Skeletal muscle satellite cell (primary cell): ENCODE results near the gene MYORG.
"Not testable (repeated sequence)": the region's sequence is repeated elsewhere in the genome, so short reads cannot be mapped to it uniquely, and the experiment has no call there.

Source experiments
- H3K27me3 ChIP-seq: 2 replicates; pipeline ENCODE4 v1.7.0; 2013; ENCODE audit warnings: low read length; ENCODE audit not compliant: control insufficient read depth, insufficient read depth
- H3K36me3 ChIP-seq: 2 replicates; pipeline ENCODE4 v1.7.0; 2013; ENCODE audit warnings: mild to moderate bottlenecking, control low read depth, low read length; ENCODE audit not compliant: insufficient read depth
- H3K4me1 ChIP-seq: 2 replicates; pipeline ENCODE4 v1.7.0; 2013; ENCODE audit warnings: low read length; ENCODE audit not compliant: control insufficient read depth, insufficient read depth
- H3K4me2 ChIP-seq: 2 replicates; pipeline ENCODE4 v1.7.0; 2013; ENCODE audit warnings: mild to moderate bottlenecking, low read length
- H3K4me3 ChIP-seq: 2 replicates; pipeline ENCODE4 v1.7.0; 2013; ENCODE audit warnings: low read length
- H3K9ac ChIP-seq: 2 replicates; pipeline ENCODE4 v1.7.0; 2013; ENCODE audit warnings: mild to moderate bottlenecking, low read depth, low read length, moderate library complexity
- H3K9me3 ChIP-seq: replicated peaks from 2 replicates; pipeline ENCODE4 v1.7.0; 2013; ENCODE audit warnings: mild to moderate bottlenecking, control low read depth, low read length

The MYORG gene

DNA sequence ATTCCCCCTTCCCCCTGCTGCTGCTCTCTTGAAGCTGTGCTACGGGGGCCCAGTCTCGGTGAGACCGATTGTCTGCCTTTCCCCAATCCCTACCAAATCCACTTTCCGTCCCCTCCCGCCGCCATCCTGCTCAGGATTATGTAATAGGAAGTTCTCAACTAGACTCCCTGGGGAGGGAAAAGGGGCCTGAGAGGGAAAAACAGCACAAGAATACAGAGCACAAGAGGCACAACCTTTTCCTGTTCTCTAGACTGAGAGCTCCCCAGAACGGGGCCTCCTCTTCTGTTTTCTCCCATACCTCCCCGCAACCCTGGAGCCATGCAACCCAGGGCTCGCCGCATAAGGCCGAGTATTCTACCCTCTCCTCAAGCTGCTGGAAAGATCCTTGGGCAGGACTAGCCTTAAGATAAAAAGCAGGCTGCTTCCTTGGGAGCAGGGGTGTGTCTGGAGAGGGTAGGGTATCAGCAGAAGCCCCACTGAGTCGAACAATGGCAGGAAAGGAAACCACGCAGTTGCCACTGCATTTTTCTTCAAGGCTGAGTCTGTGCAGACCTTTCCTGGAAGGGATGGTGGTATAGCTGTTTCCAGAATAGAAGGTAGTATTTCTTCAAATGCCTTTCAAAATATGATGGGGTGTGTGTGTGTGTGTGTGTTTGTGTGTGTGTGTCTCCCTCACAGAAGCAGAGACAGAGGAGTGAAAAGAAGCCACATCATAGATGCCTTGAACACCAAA lies 12.9 kb downstream of the MYORG start:
- no peak overlapping the region for H3K4me3 ChIP-seq
- no peaks in the 10 kb centered on the region for H3K36me3 ChIP-seq
- no peaks in the 10 kb centered on the region for H3K4me1 ChIP-seq
- no peaks in the 10 kb centered on the region for H3K27me3 ChIP-seq
- H3K4me2 ChIP-seq, result no peak overlapping the region
- H3K9me3 ChIP-seq, result no peaks in the 10 kb centered on the region
- H3K9ac ChIP-seq, result no peak overlapping the region

DNA sequence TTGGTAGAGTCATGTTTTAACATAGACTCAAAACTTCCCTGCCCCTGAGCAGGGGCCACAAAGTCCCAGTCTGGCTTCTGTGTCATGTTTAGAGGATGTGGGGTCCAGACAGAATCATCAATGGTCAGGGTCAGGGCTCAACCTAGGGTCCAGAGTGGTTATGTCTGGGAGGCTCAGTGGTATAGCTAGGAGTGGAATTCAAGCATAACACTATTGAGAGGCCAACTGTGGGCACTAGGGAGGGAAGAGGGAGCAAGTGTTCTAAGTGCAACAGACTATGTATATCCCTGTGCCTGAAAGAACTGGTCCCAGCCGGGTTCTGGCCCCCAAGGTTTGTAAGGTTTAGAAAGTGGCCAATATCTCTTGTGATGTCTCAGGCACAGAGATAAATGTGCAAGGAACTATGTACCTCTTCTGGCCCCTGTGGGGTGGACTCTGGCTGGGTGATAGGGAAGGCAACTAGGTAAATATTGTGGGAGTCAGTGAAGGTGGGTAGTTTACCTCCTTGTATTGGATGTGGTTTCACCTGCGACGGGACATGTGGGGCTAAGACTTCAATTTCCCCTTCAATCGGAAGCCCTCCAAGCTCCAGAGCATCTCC lies 14.0 kb downstream of the MYORG start:
- Histone ChIP-seq H3K36me3 (no peaks in the 10 kb centered on the region), H3K4me1 (no peaks in the 10 kb centered on the region), H3K9me3 (no peaks in the 10 kb centered on the region)

DNA sequence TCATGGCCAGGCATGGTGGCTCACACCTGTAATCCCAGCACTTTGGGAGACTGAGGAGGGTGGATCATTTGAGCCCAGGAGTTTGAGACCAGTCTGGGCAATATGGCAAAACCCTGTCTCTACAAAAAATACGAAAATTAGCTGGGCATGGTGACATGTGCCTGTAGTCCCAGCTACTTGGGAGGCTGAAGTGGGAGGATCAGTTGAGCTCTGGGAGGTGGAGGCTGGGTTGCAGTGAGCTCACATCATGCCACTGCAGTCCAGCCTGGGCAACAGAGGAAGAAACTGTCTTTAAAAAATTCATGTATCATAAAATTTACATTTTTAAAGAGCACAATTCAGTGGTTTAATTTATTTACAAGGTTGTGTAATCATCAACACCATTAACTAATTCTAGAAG lies 23.7 kb downstream of the MYORG start:
- not testable (repeated sequence) for H3K9ac ChIP-seq, H3K4me3 ChIP-seq, H3K4me1 ChIP-seq, H3K36me3 ChIP-seq, H3K27me3 ChIP-seq, H3K9me3 ChIP-seq, H3K4me2 ChIP-seq

More for the DNA sequence above, 14.0 kb downstream of the MYORG start:
- Histone ChIP-seq H3K4me2 (no peak overlapping the region), H3K4me3 (no peak overlapping the region), H3K27me3 (no peaks in the 10 kb centered on the region), H3K9ac (no peak overlapping the region)

DNA sequence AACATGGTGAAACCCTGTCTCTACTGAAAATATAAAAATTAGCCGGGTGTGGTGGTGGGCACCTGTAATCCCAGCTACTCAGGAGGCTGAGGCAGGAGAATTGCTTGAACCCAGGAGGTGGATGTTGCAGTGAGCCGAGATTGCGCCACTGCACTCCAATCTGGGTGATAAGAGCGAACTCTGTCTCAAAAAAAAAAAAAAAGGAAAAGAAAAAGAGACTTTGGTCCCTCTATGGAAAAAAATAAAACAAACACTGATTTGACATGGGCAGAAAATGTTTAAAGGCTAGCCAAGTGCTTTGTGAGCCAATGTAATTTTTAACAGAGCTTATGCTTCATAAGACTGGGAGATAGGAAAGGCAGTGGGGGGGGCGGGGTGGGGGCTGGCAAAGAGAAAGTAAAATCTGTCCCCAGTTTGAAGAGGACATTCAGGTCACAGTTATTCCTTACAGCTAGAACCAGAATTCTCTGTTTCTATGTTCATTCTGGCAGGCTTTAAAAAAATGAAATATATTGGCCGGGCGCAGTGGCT lies 24.5 kb downstream of the MYORG start:
- not testable (repeated sequence) for H3K4me1 ChIP-seq, H3K4me2 ChIP-seq, H3K36me3 ChIP-seq

DNA sequence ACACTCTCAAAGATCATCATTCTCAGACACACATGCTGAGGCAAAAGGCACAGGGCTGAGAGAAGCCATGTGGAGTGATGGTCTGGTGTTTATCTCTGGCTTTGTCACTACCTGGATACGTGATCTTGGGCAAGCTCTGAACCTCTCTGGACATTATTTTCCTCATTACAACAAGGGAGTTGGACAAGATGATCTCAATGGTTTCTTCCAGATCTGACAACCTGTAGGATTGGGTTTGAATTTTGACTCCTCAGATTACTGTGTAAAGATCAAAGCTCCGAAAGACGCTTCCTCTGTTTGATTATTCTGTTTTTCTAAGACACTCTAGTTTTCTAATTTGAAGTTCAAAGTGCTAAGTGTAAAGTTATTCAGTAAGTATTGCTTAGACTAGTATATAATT lies 27.4 kb downstream of the MYORG start:
- H3K9ac ChIP-seq, result no peak overlapping the region
- H3K27me3 ChIP-seq, result no peaks in the 10 kb centered on the region
- H3K4me1 ChIP-seq, result no peaks in the 10 kb centered on the region
- H3K4me3 ChIP-seq, result no peak overlapping the region
- no peak overlapping the region for H3K4me2 ChIP-seq
- H3K36me3 ChIP-seq, result no peaks in the 10 kb centered on the region
- H3K9me3 ChIP-seq, result no peaks in the 10 kb centered on the region

More for the DNA sequence above, 24.5 kb downstream of the MYORG start:
- H3K9ac ChIP-seq, H3K9me3 ChIP-seq, H3K27me3 ChIP-seq, H3K4me3 ChIP-seq: not testable (repeated sequence)

DNA sequence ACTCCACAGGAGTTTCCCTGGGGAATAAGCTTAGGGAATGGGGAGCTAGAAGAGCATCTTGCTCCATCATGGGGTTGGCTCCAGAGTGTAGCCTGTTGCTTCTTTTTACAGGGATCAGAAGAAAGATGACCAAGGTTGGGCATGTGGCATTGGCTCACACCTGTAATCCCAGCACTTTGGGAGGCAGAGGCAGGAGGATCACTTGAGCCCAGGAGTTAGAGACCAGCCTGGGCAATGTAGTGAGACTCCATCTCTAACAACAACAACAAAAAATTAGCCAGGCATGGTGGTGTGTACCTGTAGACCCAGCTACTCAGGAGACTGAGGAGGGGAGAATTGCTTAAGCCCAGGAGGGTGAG lies 28.9 kb downstream of the MYORG start:
- Histone ChIP-seq H3K4me1 (no peaks in the 10 kb centered on the region), H3K36me3 (peaks cover 8% of the 10 kb centered on the region), H3K9me3 (no peaks in the 10 kb centered on the region)

DNA sequence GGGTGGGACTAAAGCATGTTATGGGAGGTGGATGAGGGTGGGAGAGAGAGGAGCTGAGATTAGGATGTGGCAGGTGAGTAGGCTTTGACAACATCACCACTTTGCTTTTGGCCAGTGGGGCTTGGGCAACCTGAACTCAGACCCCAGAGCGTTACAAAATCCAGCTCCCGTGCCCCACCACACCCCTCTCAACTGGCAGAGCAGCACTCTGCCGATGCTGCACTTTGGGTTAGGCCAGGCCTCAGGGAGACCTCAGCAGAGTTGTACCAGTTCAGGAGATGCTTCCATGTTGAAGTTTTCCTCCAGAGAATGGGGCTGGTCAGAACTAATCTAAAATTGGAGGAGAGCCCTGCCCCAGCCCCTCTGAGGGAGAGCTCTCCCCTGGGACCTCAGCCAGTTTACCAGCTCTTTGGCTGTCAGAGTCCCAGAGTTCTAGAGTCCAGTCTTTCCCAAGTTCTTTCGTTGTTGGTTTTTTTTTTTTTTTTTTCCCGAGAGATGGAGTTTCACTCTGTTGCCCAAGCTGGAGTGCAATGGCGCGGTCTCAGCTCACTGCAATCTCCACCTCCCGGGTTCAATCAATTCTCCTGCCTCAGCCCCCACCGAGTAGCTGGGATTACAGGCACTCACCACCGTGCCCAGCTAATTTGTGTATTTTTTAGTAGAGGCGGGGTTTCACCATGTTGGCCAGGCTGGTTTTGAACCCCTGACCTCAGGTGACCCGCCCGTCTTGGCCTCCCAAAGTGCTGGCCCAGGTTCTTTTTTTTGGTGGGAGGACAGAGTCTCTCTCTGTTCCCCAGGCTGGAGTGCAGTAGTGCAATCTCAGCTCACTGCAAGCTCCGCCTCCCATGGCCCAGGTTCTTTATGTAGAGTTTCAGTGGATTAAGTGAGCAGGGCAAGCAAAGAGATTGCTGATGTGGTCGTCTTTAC lies 29.6 kb downstream of the MYORG start:
- Histone ChIP-seq H3K4me2 (no peak overlapping the region), H3K9me3 (no peaks in the 10 kb centered on the region), H3K27me3 (no peaks in the 10 kb centered on the region), H3K9ac (no peak overlapping the region), H3K4me1 (no peaks in the 10 kb centered on the region), H3K4me3 (no peak overlapping the region), H3K36me3 (peaks cover 12% of the 10 kb centered on the region)

More for the DNA sequence above, 28.9 kb downstream of the MYORG start:
- Histone ChIP-seq H3K4me2 (no peak overlapping the region), H3K4me3 (no peak overlapping the region), H3K9ac (no peak overlapping the region), H3K27me3 (no peaks in the 10 kb centered on the region)

DNA sequence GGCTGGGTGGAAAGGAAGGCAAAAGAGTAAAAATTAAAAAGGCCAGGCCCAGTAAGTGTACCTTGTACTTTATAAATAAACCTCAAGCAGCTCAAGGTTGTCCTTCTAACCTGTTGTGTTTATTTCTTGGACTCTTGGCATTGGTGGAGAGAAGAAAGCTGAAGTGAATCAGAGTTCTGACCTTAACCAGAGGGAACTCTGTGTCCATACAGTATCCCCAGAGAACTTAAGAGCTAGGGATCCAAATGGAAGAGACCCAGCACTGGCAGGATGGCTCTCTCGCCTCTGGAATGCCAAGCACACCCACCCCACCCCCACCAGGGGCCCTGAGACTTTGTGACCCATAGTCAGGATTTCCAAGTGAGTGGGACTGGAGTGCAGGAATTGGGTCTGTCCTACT lies 33.1 kb downstream of the MYORG start:
- Histone ChIP-seq H3K4me2 (no peak overlapping the region), H3K27me3 (no peaks in the 10 kb centered on the region), H3K4me3 (no peak overlapping the region), H3K9me3 (no peaks in the 10 kb centered on the region), H3K9ac (no peak overlapping the region), H3K4me1 (no peaks in the 10 kb centered on the region), H3K36me3 (peaks cover 27% of the 10 kb centered on the region)

DNA sequence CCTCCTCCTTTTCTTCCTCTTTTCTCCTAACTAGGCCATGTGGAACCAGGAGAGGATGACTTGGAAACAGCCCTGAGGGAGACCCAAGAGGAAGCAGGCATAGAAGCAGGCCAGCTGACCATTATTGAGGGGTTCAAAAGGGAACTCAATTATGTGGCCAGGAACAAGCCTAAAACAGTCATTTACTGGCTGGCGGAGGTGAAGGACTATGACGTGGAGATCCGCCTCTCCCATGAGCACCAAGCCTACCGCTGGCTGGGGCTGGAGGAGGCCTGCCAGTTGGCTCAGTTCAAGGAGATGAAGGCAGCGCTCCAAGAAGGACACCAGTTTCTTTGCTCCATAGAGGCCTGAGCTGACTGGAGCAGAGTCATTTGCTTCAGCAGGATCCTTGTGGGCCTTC lies 33.6 kb downstream of the MYORG start:
- no peak overlapping the region for H3K4me3 ChIP-seq
- no peaks in the 10 kb centered on the region for H3K27me3 ChIP-seq
- no peaks in the 10 kb centered on the region for H3K9me3 ChIP-seq
- no peak overlapping the region for H3K4me2 ChIP-seq
- peaks cover 31% of the 10 kb centered on the region for H3K36me3 ChIP-seq
- no peaks in the 10 kb centered on the region for H3K4me1 ChIP-seq
- no peak overlapping the region for H3K9ac ChIP-seq

DNA sequence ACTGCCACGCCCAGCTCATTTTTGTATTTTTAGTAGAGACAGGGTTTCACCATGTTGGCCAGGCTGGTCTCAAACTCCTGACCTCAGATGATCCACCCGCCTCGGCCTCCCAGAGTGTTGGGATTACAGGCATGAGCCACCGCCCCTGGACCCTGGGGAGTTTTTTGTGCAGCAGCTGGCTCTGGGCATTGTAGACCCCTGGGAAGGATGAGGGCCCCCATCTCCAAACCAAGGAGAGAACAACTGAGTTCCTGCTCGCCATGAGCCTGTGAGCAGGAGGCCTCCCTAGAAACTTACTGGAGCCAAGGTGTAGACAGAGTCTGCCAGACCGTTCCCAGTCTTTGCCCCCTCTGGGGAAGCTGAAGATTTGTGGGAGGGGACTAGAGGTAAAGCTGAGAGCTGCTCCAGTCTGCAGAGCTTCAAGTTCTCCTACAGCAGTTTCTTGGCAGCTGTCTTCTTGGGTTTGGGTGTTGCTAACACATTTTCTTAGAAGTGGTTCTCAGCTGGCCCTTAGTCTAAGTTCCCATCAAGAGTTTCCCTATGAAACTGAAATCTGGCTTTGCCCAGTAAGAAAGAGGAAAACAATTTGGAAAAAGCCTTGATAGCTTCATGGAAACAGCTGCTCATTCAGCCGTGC lies 34.9 kb downstream of the MYORG start:
- Histone ChIP-seq H3K27me3 (no peaks in the 10 kb centered on the region), H3K9me3 (no peaks in the 10 kb centered on the region), H3K9ac (no peak overlapping the region), H3K4me3 (no peak overlapping the region), H3K4me1 (no peaks in the 10 kb centered on the region), H3K4me2 (no peak overlapping the region), H3K36me3 (peaks cover 31% of the 10 kb centered on the region)
